Measurements from ENCODE around the gene PRKCG.
A peak's percentile ranks its signal among the peaks of the same experiment; 100 is the strongest.

PRKCG gene

GRCh38 chr19:53898636-53899341, 16.8 kb downstream of the PRKCG start:
- no peak for DNase-seq (ENCODE audit: low read depth)

DNA sequence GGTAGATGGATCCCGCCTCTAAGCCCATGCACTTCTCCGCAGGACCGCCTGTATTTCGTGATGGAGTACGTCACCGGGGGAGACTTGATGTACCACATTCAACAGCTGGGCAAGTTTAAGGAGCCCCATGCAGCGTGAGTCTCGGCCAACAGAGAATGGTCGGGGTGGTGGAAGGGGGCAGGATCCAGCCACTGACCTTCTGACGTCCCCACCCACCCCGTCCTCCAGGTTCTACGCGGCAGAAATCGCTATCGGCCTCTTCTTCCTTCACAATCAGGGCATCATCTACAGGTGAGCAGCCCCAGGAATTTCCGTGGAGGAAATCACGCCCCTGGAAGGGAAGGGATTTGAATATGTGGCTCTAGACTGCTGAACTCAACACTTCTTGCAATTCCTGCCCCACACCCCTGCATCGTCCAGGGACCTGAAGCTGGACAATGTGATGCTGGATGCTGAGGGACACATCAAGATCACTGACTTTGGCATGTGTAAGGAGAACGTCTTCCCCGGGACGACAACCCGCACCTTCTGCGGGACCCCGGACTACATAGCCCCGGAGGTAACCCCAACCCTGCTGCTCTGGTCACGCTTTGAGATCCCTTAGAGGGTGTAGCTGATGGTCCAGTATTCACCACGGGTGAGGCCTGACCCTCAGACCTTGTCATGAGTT, 18.3 kb downstream of the PRKCG start:
- no peak for DNase-seq (ENCODE audit: low read depth)

DNA sequence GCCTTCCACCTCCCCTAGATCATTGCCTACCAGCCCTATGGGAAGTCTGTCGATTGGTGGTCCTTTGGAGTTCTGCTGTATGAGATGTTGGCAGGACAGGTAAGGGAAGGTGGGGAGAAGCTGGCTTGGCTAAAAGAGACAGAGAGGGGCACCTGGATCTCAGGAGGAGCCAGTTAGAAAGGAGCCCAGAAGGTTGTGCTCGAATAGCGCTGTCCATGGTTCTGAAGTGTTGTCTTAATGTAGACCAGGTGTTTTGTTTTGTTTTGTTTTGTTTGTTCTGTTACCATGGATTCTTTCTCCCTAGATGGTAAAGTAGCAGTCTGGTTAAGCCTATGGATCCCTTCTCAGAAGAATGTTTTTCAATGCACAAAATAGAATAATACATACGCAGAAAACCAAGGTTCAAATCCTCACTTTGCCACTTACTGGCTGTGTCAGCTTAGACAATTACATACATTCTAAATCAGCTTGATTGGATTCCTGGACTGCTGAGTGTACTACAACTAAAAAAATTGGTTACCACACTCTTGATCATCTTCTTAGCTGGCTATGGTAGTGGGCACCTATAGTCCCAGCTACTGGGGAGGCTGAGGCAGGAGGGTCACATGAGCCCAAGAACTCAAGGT, 21.2 kb downstream of the PRKCG start:
- no peak for DNase-seq (ENCODE audit: low read depth)

DNA sequence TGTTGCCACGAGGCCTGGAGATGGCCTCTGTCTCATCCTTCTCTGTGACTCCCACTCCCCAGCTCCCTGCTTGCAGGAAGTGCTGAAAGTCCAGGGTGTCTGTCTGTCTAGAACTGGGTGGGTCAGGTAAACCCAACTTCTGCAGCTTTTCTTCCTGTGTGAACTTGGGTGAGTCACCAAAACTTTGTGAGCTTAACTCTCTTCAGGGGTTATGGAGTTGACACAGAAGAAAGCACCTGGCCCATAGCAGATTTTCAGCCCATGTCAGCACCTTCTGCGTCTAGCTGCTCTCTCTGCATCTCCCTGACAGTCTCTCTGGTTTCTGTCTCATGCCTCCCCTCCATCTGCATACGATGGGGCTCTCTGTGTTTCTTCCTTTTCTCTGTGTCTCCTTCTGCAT, 22.9 kb downstream of the PRKCG start:
- DNase-seq (ENCODE audit: low read depth): no peak

DNA sequence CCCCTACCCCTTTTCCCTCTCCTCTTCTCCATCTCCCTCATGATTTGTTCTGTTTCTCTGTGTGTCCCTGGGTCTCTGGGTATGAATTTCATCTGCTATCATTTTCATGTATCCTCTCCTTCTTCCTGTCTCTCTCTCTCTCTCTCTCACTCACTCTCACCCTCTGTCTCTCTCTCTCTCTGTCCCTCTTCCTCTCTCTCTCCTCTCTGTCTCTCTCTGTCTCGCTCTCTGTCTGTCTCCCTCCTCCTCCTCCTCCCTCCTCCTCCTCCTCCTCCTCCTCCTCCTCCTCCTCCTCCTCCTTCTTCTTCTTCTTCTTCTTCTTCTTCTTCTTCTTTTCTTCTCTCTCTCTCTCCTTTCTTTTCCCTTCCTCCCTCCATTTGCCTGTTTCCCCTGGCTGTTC, 23.8 kb downstream of the PRKCG start:
- DNase-seq (ENCODE audit: low read depth): no peak

GRCh38 chr19:53906211-53907192, 24.5 kb downstream of the PRKCG start:
- peak; percentile 59 for DNase-seq (ENCODE audit: low read depth)

GRCh38 chr19:53907193-53907581, 25.2 kb downstream of the PRKCG start:
- DNase-seq (ENCODE audit: low read depth): no peak

GRCh38 chr19:53907690-53908089, 25.7 kb downstream of the PRKCG start:
- no peak for DNase-seq (ENCODE audit: low read depth)

GRCh38 chr19:53908106-53908934, 26.3 kb downstream of the PRKCG start:
- peak; percentile 17 for DNase-seq (ENCODE audit: low read depth)

DNA sequence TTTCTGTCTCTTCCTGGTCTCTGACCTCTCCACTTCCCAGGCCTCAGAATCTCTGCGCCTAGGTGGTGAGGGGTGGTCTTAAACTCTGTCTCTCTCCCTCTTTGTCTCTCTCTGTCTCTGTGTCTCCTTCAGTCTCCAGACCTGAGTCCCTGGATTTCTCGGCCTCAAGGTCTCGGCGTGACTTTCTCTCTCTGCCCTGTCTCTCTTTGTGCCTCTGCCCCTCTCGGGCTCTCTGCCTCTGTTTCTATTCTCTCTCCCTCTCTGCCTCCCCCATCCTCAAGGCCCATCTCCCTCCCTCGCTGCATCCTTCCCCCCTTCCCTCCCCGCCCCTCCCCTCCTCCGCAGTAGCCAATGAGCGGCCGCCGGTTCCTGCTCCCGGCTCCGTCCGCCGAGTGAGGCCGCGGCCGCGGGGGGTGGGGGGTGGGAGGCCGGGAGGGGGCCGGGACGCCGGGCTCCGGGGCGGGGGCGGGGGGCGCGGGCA, 27.0 kb downstream of the PRKCG start, which contains the start of gene CACNG7:
CACNG7 (plus strand) TSS at position 344 of the 481 bp plus-strand sequence. CDS start 3,554 bp downstream, outside the sequence.
- no peak for DNase-seq (ENCODE audit: low read depth)

GRCh38 chr19:53909471-53910169, 27.6 kb downstream of the PRKCG start:
- no peak for DNase-seq (ENCODE audit: low read depth)

- no peak for DNase-seq (ENCODE audit: low read depth)
Measured at GRCh38 chr19:53910170-53910518, 28.1 kb downstream of the PRKCG start.

- no peak for DNase-seq (ENCODE audit: low read depth)
Measured at GRCh38 chr19:53912653-53913052, 30.7 kb downstream of the PRKCG start.

- DNase-seq (ENCODE audit: low read depth): no peak
Measured at GRCh38 chr19:53915000-53915399, 33.0 kb downstream of the PRKCG start.

DNA sequence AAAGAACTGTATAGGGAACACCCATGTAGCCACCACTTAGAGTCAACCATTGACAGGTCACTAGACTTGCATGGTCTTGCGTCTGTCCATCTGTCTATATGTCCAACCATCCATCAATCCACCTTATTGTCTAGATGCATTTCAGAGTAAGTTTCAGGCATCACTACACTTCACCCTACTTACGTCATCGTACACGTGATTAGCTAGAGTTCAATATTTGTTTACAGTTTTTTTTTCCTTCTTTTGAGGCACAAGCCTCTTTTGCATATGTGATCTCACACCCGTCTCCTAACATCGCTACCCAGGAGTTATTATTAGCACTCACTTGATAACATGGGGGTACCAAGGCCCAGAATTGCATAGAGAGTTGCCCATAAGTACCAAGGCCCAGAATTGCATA, 34.0 kb downstream of the PRKCG start:
- no peak for DNase-seq (ENCODE audit: low read depth)

- DNase-seq (ENCODE audit: low read depth): no peak
Measured at GRCh38 chr19:53917356-53917755, 35.4 kb downstream of the PRKCG start.

- no peak for DNase-seq (ENCODE audit: low read depth)
Measured at GRCh38 chr19:53927739-53928138, 45.7 kb downstream of the PRKCG start.

DNA sequence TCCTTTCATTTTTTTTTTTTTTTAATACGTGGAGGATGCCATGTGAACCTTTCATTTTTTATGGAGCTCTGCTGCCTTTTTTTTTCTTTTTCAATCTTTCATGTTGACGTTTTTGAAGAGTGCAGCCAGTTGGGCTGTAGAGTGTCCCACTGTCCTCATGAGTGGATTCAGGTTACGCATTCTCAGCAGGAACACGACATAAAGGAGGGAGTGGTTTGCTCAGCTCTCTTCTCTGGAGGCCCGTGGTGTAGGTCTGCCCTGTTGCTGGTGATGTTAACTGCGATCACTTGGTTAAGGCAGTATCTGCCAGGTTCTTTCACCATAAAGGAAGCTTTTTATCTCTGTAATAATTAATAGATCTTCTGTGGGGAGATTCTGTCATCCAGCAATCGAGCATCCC, 54.0 kb downstream of the PRKCG start:
- DNase-seq (ENCODE audit: low read depth): no peak

GRCh38 chr19:53942001-53942786, 60.2 kb downstream of the PRKCG start:
- no peak for DNase-seq (ENCODE audit: low read depth)

- no peak for DNase-seq (ENCODE audit: low read depth)
Measured at GRCh38 chr19:53944416-53944815, 62.4 kb downstream of the PRKCG start.
